HCT116 (cell line): Measurements from ENCODE around the gene CA11.

ENCODE experiments used
- ATF3 ChIP-seq: IDR thresholded peaks from 2 replicates; pipeline ENCODE4 v1.6.1; 2012
- CTCF ChIP-seq, 3 experiments: fragments of 200-600 bp in 1 of 3; sonication (generic) in 1 of 3; IDR thresholded peaks in 2 of 3; conservative IDR thresholded peaks in 1 of 3; 2 replicates each; pipeline ENCODE4 v1.5.1; 2012 to 2017; ENCODE audit warnings: low read depth in 2 of 3, low read length in 2 of 3, antibody characterized with exemption in 1 of 3, borderline replicate concordance in 1 of 3, control low read depth in 1 of 3, mild to moderate bottlenecking in 1 of 3, mixed read lengths in 1 of 3, mixed run types in 1 of 3, moderate library complexity in 1 of 3; ENCODE audit not compliant: insufficient read depth in 1 of 3
- EZH2 ChIP-seq: fragments of 200-600 bp; sonication (generic); IDR thresholded peaks from 2 replicates; pipeline ENCODE4 v1.6.1; 2017; ENCODE audit warnings: antibody characterized with exemption, mixed run types
- EZH2phosphoT487 ChIP-seq: fragments of 200-600 bp; IDR thresholded peaks from 2 replicates; pipeline ENCODE4 v1.6.1; 2018; ENCODE audit warnings: antibody characterized with exemption, borderline replicate concordance
- JUND ChIP-seq: IDR thresholded peaks from 2 replicates; pipeline ENCODE4 v1.6.1; 2012
- POLR2A ChIP-seq: IDR thresholded peaks from 2 replicates; pipeline ENCODE4 v1.7.0; 2011; ENCODE audit warnings: borderline replicate concordance; ENCODE audit not compliant: insufficient read depth, insufficient read length; ENCODE audit errors: extremely low read depth
- POLR2AphosphoS5 ChIP-seq: IDR thresholded peaks from 2 replicates; pipeline ENCODE4 v1.6.1; 2011; ENCODE audit warnings: mild to moderate bottlenecking, low read depth, low read length, moderate library complexity
- TCF7L2 ChIP-seq: IDR thresholded peaks from 2 replicates; pipeline ENCODE4 v1.7.0; 2011; ENCODE audit warnings: borderline replicate concordance, inconsistent platforms; ENCODE audit not compliant: insufficient read depth, insufficient read length; ENCODE audit errors: extremely low read depth
- YY1 ChIP-seq: IDR thresholded peaks from 2 replicates; pipeline ENCODE4 v1.6.1; 2011; ENCODE audit warnings: low read length, low read depth, moderate library complexity, mild to moderate bottlenecking; ENCODE audit not compliant: insufficient replicate concordance; ENCODE audit errors: extremely low read depth
- ZFX ChIP-seq: fragments of 450-650 bp; IDR thresholded peaks from 2 replicates; pipeline ENCODE4 v1.6.1; 2017

- TF ChIP-seq CTCF (IDR thresholded peaks at IDR 0.05 in 2 of 3, conservative IDR thresholded peaks at IDR 0.05 in 1 of 3; ENCODE audit: borderline replicate concordance in 1 of 3, insufficient read depth in 1 of 3, low read depth in 2 of 3, low read length in 2 of 3) (no peak), POLR2AphosphoS5 (no peak), ATF3 (no peak), EZH2 (no peak), ZFX (no peak), TCF7L2 (no peak), POLR2A (no peak), EZH2phosphoT487 (no peak), YY1 (no peak), JUND (no peak)
Measured at GRCh38 chr19:48658483-48658882, 12.5 kb upstream of the CA11 start.
